GM18505 (cell line): Measurements from ENCODE around the gene TBX10.
"Not testable (repeated sequence)": the region's sequence is repeated elsewhere in the genome, so short reads cannot be mapped to it uniquely, and the experiment has no call there.

Experiments
- ATAC-seq: cut with Tn5 transposase; IDR thresholded peaks from one replicate; pipeline ENCODE4 v1.9.1; 2021; ENCODE audit not compliant: unreplicated experiment
- POLR2A ChIP-seq: IDR thresholded peaks from 4 replicates; pipeline ENCODE4 v1.6.1; 2011; ENCODE audit warnings: borderline replicate concordance; ENCODE audit not compliant: insufficient read depth, insufficient read length; ENCODE audit errors: extremely low read depth

The TBX10 gene

DNA sequence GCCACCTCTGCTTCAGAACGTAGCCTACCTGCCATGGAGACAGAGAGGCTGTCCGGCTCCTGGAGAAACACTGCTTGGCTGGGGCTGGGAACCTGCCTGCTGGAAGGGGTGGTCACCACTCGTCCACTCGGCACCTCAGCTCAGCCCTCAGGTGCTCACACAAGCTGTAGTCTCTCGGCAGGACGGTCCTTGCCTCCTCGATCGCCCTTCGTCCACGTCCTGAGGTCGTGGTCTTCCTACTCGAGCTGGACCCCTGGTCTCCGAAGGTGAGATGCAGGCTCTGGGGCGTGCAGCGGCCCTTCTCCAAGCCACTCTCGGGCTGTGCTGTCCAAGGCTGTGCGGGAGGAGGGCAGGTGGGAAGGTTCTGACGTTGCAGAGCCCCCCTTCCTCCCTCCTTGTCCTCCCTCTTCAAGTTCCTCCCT, at the start of gene TBX10:
TBX10 (minus strand) TSS at position 326 of the 422 bp plus-strand sequence; CDS start at position 35, 291 bp downstream.
- no peak for ATAC-seq
- no peak for TF ChIP-seq POLR2A

DNA sequence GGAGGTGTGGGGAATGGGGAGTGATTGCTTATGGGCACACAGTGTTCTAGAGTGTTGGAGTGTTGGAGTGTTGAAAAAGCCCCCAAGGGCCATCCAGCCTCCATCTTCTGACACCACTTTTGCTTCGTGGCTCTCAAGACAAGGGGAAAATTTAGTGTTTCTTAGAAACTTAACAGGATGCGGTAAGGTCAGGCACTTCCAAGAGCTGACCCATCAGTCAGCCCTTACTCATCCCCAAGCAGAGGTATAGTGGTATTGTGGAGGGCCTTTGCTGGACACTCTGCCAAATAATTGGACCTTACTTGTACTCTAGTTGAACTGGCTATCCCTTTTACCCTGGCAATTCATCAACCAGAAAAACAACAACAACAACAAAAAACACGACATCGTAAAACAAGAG, 49.6 kb upstream of the TBX10 start:
- ATAC-seq = no peak
- no peak for TF ChIP-seq POLR2A

- ATAC-seq = no peak
Measured at GRCh38 chr11:67687986-67688385, 48.4 kb upstream of the TBX10 start.

DNA sequence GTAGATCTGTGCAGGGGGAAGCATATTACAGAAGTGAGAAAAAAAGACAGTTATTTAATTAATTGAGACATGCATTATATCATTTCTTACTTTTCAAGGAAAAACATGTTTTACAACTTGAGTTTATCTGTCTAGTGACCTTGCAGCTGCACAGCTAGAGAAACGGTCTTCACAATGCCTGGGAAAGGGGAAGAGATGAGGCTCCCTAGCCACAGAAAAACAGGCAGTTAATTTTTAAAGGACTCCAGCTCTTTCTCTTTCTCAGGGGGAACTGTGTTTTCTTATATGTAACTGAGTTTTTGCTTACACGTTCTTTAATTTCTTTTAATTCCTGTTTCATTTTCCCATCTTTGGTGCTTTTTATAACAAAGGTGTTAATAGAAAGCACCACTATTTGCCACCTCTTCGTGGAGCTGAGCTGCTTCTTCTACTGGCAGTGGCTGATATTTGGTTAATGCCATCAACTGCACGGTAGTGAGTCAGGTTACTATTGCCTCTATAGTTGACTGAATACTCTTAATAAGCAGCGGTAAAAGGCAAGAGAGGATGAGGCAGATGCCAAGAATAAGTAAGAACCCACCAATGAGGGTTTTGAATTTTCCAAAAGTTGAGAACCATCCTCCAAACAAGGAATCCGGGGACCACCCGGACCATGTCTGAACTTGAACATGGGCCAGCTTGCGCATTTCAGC, 46.2 kb upstream of the TBX10 start:
- not testable (repeated sequence) for ATAC-seq

More at GRCh38 chr11:67687986-67688385, 48.4 kb upstream of the TBX10 start:
- no peak for TF ChIP-seq POLR2A

GRCh38 chr11:67682126-67683034, 42.8 kb upstream of the TBX10 start:
- ATAC-seq = not testable (repeated sequence)

DNA sequence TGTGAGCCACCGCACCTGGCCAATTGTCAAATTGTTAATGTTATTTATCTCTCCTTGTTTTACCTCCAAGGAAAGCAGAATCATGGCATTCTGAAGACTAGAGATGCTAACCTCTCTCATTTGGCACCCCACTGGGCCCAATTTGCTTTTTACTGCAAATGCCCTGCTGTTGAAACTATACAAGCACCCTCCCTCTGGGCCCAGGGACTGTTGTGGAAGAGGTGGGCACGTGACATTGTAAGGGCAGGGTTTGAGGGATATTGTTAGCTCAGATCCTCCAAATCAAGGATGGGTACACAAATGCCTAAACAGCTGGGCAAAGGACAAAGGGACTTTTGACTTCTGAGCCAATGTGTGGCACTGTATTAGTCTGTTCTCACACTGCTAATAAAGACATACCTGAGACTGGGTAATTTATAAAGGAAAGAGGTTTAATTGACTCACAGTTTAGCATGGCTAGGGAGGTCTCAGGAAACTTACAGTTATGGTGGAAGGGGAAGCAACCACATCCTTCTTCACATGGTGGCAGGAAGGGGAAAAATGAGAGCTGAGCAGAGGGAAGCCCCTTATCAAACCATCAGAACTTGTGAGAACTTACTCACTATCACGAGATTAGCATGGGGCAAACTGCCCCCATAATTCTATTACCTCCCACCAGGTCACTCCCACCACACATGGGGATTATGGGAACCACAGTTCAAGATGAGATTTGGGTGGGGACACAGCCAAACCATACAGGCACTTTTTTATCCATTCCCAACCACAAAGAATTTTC, 41.3 kb upstream of the TBX10 start:
- no peak for TF ChIP-seq POLR2A
- ATAC-seq = no peak

DNA sequence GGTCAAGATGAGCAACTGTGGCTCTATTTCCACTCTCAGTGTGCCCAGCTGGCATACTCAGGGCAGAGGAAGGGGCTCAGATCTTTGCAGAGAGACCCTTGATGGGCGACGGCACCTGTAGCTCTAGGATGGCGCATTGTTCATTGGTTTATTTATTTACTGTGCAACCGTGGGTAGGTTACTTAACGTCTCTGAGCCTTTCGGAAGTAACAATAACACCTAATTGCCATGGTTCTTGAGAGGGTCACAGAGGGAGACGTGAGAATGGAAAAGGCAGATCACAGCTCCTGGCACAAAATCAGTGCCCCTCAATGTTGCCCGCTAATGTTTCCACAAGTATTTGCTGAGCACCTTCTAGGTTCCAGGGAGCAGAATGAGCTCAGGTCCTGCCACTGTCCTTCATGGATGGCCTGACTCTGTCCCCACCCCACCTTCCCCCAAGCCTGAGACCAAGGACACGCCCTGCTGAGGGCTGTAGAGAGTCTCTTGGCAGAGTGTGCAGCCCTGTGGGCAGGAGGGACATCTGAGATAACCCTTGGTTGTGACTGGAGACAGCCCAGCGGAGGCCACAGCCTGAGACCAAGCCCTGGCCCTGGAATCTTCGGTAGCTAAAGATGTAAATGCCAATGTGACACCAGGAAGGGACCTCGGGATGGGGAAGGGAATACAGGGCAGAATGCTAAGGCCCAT, 35.6 kb upstream of the TBX10 start:
- no peak for ATAC-seq
- no peak for TF ChIP-seq POLR2A

DNA sequence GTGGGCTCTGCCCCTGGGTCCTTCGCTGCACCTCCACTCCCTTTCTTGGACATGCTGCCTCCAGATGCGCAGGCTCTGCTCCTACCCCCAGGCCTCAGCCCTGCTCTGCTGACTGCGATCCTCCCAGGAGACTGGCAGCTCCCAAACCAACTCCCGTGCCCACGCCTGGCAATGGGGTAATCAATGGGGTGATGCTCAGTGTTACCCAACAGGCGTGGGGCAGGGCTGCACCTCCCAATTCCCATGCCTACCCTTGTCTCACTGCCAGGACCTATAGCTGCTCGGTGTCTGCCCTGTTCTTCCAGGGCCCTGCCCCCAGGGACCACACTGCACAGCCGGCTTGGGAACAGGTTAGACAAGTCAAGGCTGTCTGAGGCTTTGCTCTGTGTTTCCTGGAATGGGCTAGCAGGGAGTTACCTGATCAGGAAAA, 34.9 kb upstream of the TBX10 start, which contains the start of gene ALDH3B2:
ALDH3B2 (minus strand) TSS at position 182 of the 430 bp plus-strand sequence. CDS start 7,688 bp downstream, outside the sequence.
- ATAC-seq = no peak

DNA sequence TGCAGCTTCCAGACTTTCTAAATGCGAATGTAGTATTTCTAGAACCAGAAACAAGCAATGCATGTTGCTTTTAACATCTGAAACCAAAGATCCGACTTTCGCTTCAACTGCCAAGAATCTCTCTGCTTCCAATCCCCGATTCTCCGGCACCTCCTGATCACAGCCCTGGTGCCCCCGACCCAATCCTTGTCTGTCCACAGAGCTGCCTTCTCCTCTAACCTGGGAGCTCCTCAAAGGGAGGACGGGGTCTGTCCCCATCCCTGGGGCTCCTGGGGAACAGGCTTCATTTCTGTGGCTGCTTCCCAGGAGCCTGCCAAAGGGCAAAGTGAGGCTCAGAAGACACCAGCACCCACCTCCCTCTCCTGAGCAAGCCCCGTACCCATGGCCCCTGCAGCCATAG, 34.3 kb upstream of the TBX10 start:
- ATAC-seq = no peak
- TF ChIP-seq POLR2A = no peak

More for the DNA sequence above, 34.9 kb upstream of the TBX10 start, which contains the start of gene ALDH3B2:
- TF ChIP-seq POLR2A = no peak

GRCh38 chr11:67673358-67673757, 33.8 kb upstream of the TBX10 start:
- no peak for ATAC-seq
- TF ChIP-seq POLR2A = no peak

- no peak for ATAC-seq
- TF ChIP-seq POLR2A = no peak
Measured at GRCh38 chr11:67671211-67671520, 31.6 kb upstream of the TBX10 start.

DNA sequence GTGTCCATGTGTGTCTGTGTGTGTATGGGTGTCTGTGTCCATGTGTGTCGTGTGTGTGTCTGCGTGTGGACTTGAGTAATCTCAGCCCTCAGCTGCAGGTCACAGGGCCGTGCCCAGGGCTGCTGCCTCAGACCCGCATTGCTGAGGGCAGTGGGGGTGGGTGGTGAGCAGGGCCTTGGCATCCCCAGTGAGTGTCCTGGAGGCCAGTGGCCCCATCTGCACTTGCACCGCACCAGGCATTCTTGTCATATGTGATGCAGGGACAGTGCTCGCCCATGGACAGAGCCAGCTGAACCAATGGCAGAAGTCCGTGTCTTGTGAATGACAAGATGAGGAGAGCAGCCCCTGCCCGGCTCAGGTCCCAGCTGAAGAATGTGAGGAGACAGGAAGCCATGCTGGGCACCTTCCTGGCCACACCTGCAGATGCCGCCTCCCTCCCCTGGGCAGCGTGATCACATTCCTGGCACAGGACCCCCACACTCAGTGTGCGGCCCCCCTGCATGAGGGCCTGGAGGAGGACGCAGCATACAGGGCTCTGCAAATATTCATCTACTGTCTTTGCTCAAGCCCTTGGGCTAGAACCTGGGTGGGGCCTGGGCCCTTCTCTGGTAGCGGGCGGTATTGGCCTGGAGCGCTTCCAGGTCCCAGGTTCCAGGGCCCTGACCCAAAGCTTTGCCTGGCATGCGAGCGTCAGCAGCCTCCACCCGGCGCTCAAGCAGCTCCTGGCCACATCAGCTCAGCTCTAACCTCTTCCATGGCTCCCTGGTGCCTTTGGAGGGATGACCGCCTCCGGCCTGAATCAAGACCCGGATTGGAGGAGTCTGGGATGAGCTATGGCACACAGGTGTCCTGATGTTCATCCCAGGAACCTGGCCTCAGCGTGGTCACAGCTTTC, 31.0 kb upstream of the TBX10 start:
- no peak for TF ChIP-seq POLR2A
- ATAC-seq = no peak
